ENCODE measurements around the gene CDKAL1.
"Not testable (repeated sequence)": the region's sequence is repeated elsewhere in the genome, so short reads cannot be mapped to it uniquely, and the experiment has no call there.

Gene CDKAL1

GRCh38 chr6:20554817-20555216 is 20.6 kb downstream of the CDKAL1 start:
- DNase-seq: no peak

- DNase-seq: no peak
Observed at GRCh38 chr6:20559924-20560551, 25.8 kb downstream of the CDKAL1 start.

GRCh38 chr6:20563377-20563776 is 29.1 kb downstream of the CDKAL1 start:
- no peak for DNase-seq

- DNase-seq: no peak
Observed at GRCh38 chr6:20564269-20564668, 30.0 kb downstream of the CDKAL1 start.

GRCh38 chr6:20564777-20565176 is 30.5 kb downstream of the CDKAL1 start:
- no peak for DNase-seq

- no peak for DNase-seq
Observed at GRCh38 chr6:20565342-20565741, 31.1 kb downstream of the CDKAL1 start.

GRCh38 chr6:20566109-20566508 is 31.9 kb downstream of the CDKAL1 start:
- DNase-seq: no peak

- DNase-seq: no peak
Observed at GRCh38 chr6:20569000-20569610, 34.8 kb downstream of the CDKAL1 start.

DNA sequence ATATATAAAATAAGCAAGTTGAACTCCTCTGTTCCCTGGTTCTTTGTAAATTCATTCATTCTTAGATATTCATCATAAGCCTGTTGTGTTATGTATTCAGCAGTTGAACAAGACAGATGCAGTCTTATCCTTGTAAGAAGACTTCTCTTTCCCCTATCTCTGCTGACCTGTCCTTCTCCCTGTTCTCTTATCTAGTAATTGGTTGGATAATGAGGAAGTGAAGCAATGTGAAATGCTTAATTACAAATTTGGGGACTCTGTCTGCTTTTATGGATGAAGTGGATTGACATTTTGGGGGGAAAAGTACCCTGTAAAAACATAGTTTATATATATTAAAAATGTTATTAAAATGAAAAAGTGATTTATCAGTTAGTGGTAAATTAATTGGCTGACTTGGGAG is 37.0 kb downstream of the CDKAL1 start:
- DNase-seq: no peak

DNA sequence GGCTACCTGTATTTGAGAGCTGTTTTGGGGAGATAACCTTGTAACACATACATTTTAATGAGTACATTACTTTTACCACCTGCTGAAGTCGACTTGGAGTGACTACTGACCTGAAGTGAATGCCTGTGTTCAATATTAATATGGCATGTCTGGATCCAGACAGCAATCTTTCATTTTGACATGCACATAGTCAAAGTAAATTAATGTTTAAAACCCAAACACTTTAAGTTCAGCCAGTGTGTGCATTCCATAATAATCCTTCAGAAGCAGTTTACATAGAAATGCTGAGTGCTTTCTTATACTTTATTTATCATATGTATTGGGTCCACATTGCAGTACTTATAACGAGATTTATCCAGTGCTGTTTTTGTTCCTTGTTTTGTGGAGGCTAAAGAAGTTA is 38.0 kb downstream of the CDKAL1 start:
- no peak for DNase-seq

- no peak for DNase-seq
Observed at GRCh38 chr6:20572940-20573339, 38.7 kb downstream of the CDKAL1 start.

- no peak for DNase-seq
Observed at GRCh38 chr6:20574355-20574754, 40.1 kb downstream of the CDKAL1 start.

DNA sequence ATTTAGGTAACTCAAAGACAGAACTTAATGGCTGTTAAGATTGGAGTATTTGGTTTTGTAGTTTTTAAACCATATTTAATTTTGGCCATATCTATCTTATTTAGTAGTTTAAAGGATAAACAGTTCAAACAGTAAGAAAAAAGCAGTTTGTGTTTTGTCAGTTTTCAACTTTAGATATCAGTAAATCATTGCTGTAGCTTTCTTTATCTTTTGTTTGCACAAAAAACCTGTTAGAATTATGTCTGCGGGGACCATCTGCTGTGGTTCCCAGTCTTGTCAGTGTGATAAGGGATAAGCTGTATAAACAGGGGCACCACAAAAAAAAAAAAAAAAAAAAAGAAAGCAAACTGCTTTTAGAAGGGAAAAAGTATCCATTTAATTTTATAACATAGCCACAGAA is 40.9 kb downstream of the CDKAL1 start:
- DNase-seq: no peak

- no peak for DNase-seq
Observed at GRCh38 chr6:20575704-20576451, 41.6 kb downstream of the CDKAL1 start.

GRCh38 chr6:20577173-20577688 is 43.0 kb downstream of the CDKAL1 start:
- no peak for DNase-seq

- DNase-seq: no peak
Observed at GRCh38 chr6:20581070-20581469, 46.8 kb downstream of the CDKAL1 start.

GRCh38 chr6:20582586-20583443 is 48.6 kb downstream of the CDKAL1 start:
- DNase-seq: no peak

DNA sequence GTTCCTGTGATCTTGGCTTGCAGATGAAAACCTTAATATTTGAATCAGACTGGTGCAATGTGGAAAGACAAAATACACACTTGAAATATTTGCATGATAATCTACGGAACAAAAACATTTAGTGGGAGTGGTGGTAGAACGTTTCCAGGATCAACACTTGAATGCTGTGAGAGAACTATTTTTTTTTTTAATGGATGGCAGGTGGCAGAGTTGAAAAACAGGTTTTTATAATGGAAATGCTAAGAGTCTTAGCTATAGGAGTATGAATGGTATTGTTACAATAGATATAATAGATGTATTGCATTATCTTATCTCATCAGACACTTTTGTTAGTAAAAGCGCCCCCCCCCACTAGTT is 49.2 kb downstream of the CDKAL1 start:
- no peak for DNase-seq

- no peak for DNase-seq
Observed at GRCh38 chr6:20584100-20584731, 50.0 kb downstream of the CDKAL1 start.

DNA sequence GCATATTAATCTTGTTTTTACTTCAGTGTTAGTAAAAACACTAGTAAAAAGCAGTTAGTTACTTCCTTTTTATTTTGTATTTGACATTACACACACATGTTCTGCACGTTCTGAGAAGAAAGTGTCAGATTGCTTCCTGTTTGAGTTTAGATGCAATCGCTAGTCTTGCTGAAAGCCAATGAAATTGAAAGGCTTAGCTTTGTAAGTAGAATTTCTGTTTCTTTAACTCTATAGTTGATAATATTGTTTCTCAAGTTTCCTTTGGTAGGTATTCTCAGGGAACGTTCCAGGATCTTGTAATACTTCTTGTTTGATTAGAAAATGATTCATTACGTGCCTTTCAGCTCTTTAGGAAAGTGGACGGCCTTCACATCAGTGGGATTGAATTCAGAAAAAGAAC is 55.0 kb downstream of the CDKAL1 start:
- DNase-seq: no peak

DNA sequence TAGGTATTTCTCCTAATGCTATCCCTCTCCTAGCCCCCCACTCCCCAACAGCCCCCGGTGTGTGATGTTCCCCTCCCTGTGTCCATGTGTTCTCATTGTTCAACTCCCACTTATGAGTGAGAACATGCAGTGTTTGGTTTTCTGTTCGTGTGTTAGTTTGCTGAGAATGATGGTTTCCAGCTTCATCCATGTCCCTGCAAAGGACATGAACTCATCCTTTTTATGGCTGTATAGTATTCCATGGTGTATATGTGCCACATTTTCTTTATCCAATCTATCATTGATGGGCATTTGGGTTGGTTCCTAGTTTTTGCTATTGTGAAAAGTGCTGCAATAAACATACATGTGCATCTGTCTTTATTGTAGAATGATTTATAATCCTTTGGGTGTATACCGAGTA is 56.2 kb downstream of the CDKAL1 start:
- not testable (repeated sequence) for DNase-seq

DNA sequence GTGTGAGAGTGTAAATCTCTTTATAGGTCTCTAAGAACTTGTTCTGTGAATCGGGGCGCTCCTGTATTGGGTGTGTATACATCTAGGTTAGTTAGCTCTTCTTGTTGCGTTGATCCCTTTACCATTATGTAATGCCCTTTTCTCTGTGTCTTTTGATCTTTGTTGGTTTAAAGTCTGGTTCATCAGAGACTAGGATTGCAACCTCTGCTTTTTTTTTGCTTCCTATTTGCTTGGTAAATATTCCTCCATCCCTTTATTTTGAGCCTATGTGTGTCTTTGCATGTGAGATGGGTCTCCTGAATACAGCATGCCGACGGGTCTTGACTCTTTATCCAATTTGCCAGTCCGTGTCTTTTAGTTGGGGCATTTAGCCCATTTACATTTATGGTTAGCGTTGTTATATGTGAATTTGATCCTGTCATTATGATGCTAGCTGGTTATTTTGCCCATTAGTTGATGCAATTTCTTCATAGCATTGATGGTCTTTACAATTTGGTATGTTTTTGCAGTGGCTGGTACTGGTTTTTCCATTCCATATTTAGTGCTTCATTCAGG is 60.1 kb downstream of the CDKAL1 start:
- not testable (repeated sequence) for DNase-seq

Measured in activated CD4-positive, alpha-beta T cell treated with anti-CD3 and anti-CD28 coated beads for 4 hours (primary cell).